ENCODE data around the gene PLEKHA4. TPM values are rescaled to one million over a fixed set of nuclear protein-coding genes. Genes with fewer than 3 reads are reported as not detected.

PLEKHA4 gene
- total RNA-seq, 2 experiments from 2014 or later: 8.1 to 8.4 TPM

DNA sequence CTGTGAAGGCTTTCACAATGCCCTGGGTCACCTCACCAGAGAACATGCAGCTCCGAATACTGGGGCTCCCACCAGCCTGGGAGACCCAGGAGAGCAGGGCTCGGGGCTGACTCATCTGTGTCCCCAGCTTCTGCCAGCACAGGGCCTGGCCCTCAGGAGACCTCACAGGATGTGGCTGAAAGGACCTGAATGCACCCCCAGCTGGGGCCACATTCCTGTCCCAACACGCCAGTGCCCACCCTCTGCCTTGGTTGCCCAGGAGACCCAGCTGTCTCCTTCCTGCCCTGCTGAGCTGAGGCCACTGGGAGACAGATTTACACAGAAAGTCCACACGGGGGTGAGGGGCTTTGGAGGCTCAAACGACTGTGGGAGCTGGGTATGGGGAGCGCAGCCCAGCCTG is 69.5 kb downstream of the PLEKHA4 start:
- no peaks in the 10 kb centered on the region for H4K20me1 ChIP-seq (ENCODE audit: insufficient read depth, low read length)
- no peaks in the 10 kb centered on the region for H3K9me2 ChIP-seq (ENCODE audit: insufficient read depth, low read length)
- no peak for DNase-seq (ENCODE audit: low spot score)
- H3K9me3 ChIP-seq (ENCODE audit: low read length): no peaks in the 10 kb centered on the region
- BruUV-seq (replicated peaks): no TSS peak
- peaks cover 5% of the 10 kb centered on the region for H3K4me1 ChIP-seq (ENCODE audit: insufficient read depth, low read length, poor library complexity, severe bottlenecking)
- intact Hi-C loops (cut with micrococcal nuclease; ENCODE audit: unreplicated experiment): no loop called here
- H3K4me2 ChIP-seq (ENCODE audit: low read length): no peak overlapping the region
- ChIA-PET CTCF (ENCODE audit: unreplicated experiment) (interaction anchor here (0.5 kb wide), 1 partner anchor 262 kb away, joined by 3 read pairs; no protein-coding TSS in a partner anchor), POLR2A (no interaction called here)
- H3K4me3 ChIP-seq (ENCODE audit: low read depth, low read length, poor library complexity, severe bottlenecking): no peak overlapping the region
- no peak overlapping the region for H3K27ac ChIP-seq (ENCODE audit: low read depth, low read length, poor library complexity, severe bottlenecking)
- no peak overlapping the region for H2AFZ ChIP-seq (ENCODE audit: low read length)
- H3K36me3 ChIP-seq (ENCODE audit: insufficient read depth, low read length): no peaks in the 10 kb centered on the region
- TF ChIP-seq EZH2phosphoT487 (IDR thresholded peaks at IDR 0.05; ENCODE audit: borderline replicate concordance, low read depth, low read length): no peak
- TF ChIP-seq, protein P1, sequence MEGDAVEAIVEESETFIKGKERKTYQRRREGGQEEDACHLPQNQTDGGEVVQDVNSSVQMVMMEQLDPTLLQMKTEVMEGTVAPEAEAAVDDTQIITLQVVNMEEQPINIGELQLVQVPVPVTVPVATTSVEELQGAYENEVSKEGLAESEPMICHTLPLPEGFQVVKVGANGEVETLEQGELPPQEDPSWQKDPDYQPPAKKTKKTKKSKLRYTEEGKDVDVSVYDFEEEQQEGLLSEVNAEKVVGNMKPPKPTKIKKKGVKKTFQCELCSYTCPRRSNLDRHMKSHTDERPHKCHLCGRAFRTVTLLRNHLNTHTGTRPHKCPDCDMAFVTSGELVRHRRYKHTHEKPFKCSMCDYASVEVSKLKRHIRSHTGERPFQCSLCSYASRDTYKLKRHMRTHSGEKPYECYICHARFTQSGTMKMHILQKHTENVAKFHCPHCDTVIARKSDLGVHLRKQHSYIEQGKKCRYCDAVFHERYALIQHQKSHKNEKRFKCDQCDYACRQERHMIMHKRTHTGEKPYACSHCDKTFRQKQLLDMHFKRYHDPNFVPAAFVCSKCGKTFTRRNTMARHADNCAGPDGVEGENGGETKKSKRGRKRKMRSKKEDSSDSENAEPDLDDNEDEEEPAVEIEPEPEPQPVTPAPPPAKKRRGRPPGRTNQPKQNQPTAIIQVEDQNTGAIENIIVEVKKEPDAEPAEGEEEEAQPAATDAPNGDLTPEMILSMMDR (conservative IDR thresholded peaks at IDR 0.05; ENCODE audit: low read length): no peak
- H3K79me2 ChIP-seq (ENCODE audit: insufficient read depth, low read depth, low read length): no peaks in the 10 kb centered on the region

DNA sequence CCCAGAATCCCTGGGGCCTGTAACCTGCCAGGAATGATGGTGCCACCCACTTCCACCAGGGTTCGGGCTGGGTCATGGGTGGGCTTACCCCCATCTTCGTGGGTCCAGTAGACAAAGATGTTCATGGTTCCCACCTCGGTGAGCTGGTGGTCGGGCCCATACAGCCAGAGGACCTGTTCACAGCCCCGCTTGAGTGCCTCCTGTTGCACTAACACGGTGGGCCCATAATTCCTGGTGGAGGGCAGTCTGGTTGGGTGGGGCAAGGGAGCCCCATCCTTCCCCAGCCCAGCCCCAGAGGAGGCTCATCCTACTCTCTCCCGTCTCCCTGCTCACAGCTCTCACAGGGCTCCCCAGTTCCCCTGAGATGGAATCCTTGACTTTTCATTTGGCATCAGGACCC is 71.3 kb downstream of the PLEKHA4 start:
- H2AFZ ChIP-seq (ENCODE audit: low read length): no peak overlapping the region
- ChIA-PET CTCF (ENCODE audit: unreplicated experiment) (no interaction called here), POLR2A (interaction anchor here (0.6 kb wide), 1 partner anchor 32 kb away, joined by 4 read pairs; no protein-coding TSS in a partner anchor)
- DNase-seq (ENCODE audit: low spot score): no peak
- TF ChIP-seq, protein P1 (conservative IDR thresholded peaks at IDR 0.05; ENCODE audit: low read length): no peak
- no peak for TF ChIP-seq EZH2phosphoT487 (IDR thresholded peaks at IDR 0.05; ENCODE audit: borderline replicate concordance, low read depth, low read length)
- H3K4me2 ChIP-seq (ENCODE audit: low read length): no peak overlapping the region
- no peaks in the 10 kb centered on the region for H3K9me2 ChIP-seq (ENCODE audit: insufficient read depth, low read length)
- no peaks in the 10 kb centered on the region for H4K20me1 ChIP-seq (ENCODE audit: insufficient read depth, low read length)
- intact Hi-C loops (cut with micrococcal nuclease; ENCODE audit: unreplicated experiment): no loop called here
- H3K36me3 ChIP-seq (ENCODE audit: insufficient read depth, low read length): no peaks in the 10 kb centered on the region
- H3K4me1 ChIP-seq (ENCODE audit: insufficient read depth, low read length, poor library complexity, severe bottlenecking): peaks cover 5% of the 10 kb centered on the region
- no peak overlapping the region for H3K4me3 ChIP-seq (ENCODE audit: low read depth, low read length, poor library complexity, severe bottlenecking)
- no peaks in the 10 kb centered on the region for H3K9me3 ChIP-seq (ENCODE audit: low read length)
- no peaks in the 10 kb centered on the region for H3K79me2 ChIP-seq (ENCODE audit: insufficient read depth, low read depth, low read length)
- BruUV-seq (replicated peaks): no TSS peak
- no peak overlapping the region for H3K27ac ChIP-seq (ENCODE audit: low read depth, low read length, poor library complexity, severe bottlenecking)

DNA sequence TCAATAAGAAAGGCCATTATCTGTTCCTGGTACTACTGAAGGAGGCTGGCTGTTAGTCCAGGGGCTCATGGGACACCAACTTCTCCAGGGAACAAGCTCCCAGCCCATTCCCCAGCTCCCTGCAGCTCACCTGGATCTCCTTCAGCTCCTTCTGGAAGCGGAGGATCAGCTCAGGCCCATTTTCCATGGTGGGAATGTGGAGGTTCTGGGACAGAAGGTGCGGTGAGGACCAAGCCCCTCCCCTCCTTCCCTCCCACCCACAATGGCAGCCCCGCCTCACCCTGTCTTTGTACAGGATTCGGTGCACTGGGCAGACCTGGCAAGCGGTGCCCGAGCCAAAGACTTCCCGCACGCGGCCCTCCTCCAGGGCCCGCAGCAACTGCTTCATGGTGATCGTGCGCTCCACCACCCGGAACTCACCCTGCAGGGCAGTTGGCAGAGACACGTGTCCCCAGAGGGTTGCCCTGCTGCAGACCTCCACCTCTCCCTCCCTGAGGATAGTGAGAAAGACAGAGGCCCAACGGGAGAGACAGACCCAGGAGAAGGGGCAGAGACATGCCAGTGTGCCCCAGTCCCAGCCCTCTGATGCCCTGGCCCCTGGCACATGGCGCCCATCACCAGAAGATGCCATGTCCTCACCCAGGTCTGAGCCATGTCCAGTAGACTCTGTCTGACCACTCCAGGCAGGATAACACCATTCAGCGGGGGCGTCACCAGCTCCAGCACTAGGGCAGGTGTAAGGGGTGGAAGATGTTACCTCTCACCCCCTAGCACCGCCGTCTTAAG is 71.9 kb downstream of the PLEKHA4 start:
- no peaks in the 10 kb centered on the region for H3K9me3 ChIP-seq (ENCODE audit: low read length)
- no peak overlapping the region for H3K27ac ChIP-seq (ENCODE audit: low read depth, low read length, poor library complexity, severe bottlenecking)
- H3K79me2 ChIP-seq (ENCODE audit: insufficient read depth, low read depth, low read length): no peaks in the 10 kb centered on the region
- H3K4me2 ChIP-seq (ENCODE audit: low read length): no peak overlapping the region
- H4K20me1 ChIP-seq (ENCODE audit: insufficient read depth, low read length): no peaks in the 10 kb centered on the region
- no peaks in the 10 kb centered on the region for H3K9me2 ChIP-seq (ENCODE audit: insufficient read depth, low read length)
- CTCF ChIA-PET (ENCODE audit: unreplicated experiment): interaction anchor here (1.0 to 1.1 kb wide), 2 partner anchors 15 to 40 kb away, joined by 4 to 5 read pairs; no protein-coding TSS in a partner anchor
- no peaks in the 10 kb centered on the region for H3K36me3 ChIP-seq (ENCODE audit: insufficient read depth, low read length)
- no TSS peak for BruUV-seq (replicated peaks)
- POLR2A ChIA-PET: interaction anchor here (0.6 to 1.5 kb wide), 3 partner anchors 33 to 40 kb away, joined by 3 to 6 read pairs (median 4); partner anchors contain the start of gene HSD17B14
- intact Hi-C loops (cut with micrococcal nuclease; ENCODE audit: unreplicated experiment): no loop called here
- peaks cover 5% of the 10 kb centered on the region for H3K4me1 ChIP-seq (ENCODE audit: insufficient read depth, low read length, poor library complexity, severe bottlenecking)
- no peak overlapping the region for H3K4me3 ChIP-seq (ENCODE audit: low read depth, low read length, poor library complexity, severe bottlenecking)
- no peak overlapping the region for H2AFZ ChIP-seq (ENCODE audit: low read length)
- DNase-seq (ENCODE audit: low spot score): no peak
- TF ChIP-seq EZH2phosphoT487 (IDR thresholded peaks at IDR 0.05; ENCODE audit: borderline replicate concordance, low read depth, low read length): no peak
- TF ChIP-seq, protein P1 (conservative IDR thresholded peaks at IDR 0.05; ENCODE audit: low read length): no peak

Data from OCI-LY7 (cell line).